Measurements from ENCODE around the gene RAB43.
A peak's percentile ranks its signal among the peaks of the same experiment; 100 is the strongest.
"Not testable (repeated sequence)": the region's sequence is repeated elsewhere in the genome, so short reads cannot be mapped to it uniquely, and the experiment has no call there.

Gene RAB43

GRCh38 chr3:129087904-129088303 is 33.7 kb downstream of the RAB43 start:
- DNase-seq: peak; percentile 53

GRCh38 chr3:129087138-129087702 is 34.4 kb downstream of the RAB43 start:
- no peak for DNase-seq

- DNase-seq: no peak
Measured at GRCh38 chr3:129085818-129086217, 35.8 kb downstream of the RAB43 start.

GRCh38 chr3:129085165-129085715 is 36.4 kb downstream of the RAB43 start:
- no peak for DNase-seq

GRCh38 chr3:129084501-129084900 is 37.1 kb downstream of the RAB43 start:
- DNase-seq: no peak

- no peak for DNase-seq
Measured at GRCh38 chr3:129082026-129082425, 39.6 kb downstream of the RAB43 start.

- DNase-seq: no peak
Measured at GRCh38 chr3:129081503-129081902, 40.1 kb downstream of the RAB43 start.

- DNase-seq: no peak
Measured at GRCh38 chr3:129078510-129078909, 43.1 kb downstream of the RAB43 start.

GRCh38 chr3:129077222-129077621 is 44.4 kb downstream of the RAB43 start:
- no peak for DNase-seq

- no peak for DNase-seq
Measured at GRCh38 chr3:129070086-129070885, 51.3 kb downstream of the RAB43 start.

GRCh38 chr3:129069313-129070085 is 52.1 kb downstream of the RAB43 start:
- DNase-seq: not testable (repeated sequence)

GRCh38 chr3:129068291-129068886 is 53.2 kb downstream of the RAB43 start:
- DNase-seq: peak; percentile 29

GRCh38 chr3:129067719-129068118 is 53.9 kb downstream of the RAB43 start:
- DNase-seq: peak; percentile 35

GRCh38 chr3:129065720-129066073 is 55.9 kb downstream of the RAB43 start:
- no peak for DNase-seq

GRCh38 chr3:129065016-129065719 is 56.4 kb downstream of the RAB43 start:
- DNase-seq: no peak

GRCh38 chr3:129063841-129064482 is 57.6 kb downstream of the RAB43 start:
- DNase-seq: peak; percentile 32

GRCh38 chr3:129063091-129063640 is 58.4 kb downstream of the RAB43 start:
- DNase-seq: no peak

- DNase-seq: no peak
Measured at GRCh38 chr3:129061888-129062834, 59.4 kb downstream of the RAB43 start.

GRCh38 chr3:129061023-129061887 is 60.3 kb downstream of the RAB43 start:
- no peak for DNase-seq
